Keratinocyte (primary cell): ENCODE data around the gene SOX8. TPM values are rescaled to one million over a fixed set of nuclear protein-coding genes. Genes with fewer than 3 reads are reported as not detected.

Source experiments
- DNase-seq: peaks from one replicate; pipeline ENCODE4 v3.0.0-alpha.2; 2011; ENCODE audit warnings: low read depth, missing footprints, low spot score
- FAIRE-seq: peaks from 2 replicates; lab custom pipeline; 2011; peaks lifted over from hg19 to GRCh38; lab: Jason Lieb, UNC
- H2AFZ ChIP-seq: 2 replicates; pipeline ENCODE4 v1.6.0; 2012; ENCODE audit warnings: low read length, control low read depth, inconsistent platforms; ENCODE audit not compliant: control insufficient read depth
- H3K27ac ChIP-seq: 2 replicates; pipeline ENCODE4 v1.5.1; 2011; ENCODE audit warnings: low read length; ENCODE audit not compliant: control insufficient read depth, insufficient read depth
- H3K27me3 ChIP-seq: 3 replicates; pipeline ENCODE4 v1.6.0; 2011; ENCODE audit warnings: low read length; ENCODE audit not compliant: control insufficient read depth, insufficient read depth; ENCODE audit errors: extremely low read depth
- H3K36me3 ChIP-seq, 2 experiments: 2 replicates in 1 of 2; 3 replicates in 1 of 2; pipeline ENCODE4 v1.5.1; 2011; ENCODE audit warnings: low read length in 2 of 2, mild to moderate bottlenecking in 1 of 2; ENCODE audit not compliant: control insufficient read depth in 2 of 2, insufficient read depth in 2 of 2; ENCODE audit errors: extremely low read depth in 1 of 2
- H3K4me1 ChIP-seq: 3 replicates; pipeline ENCODE4 v1.5.1; 2011; ENCODE audit warnings: low read length; ENCODE audit not compliant: control insufficient read depth, insufficient read depth; ENCODE audit errors: extremely low read depth
- H3K4me2 ChIP-seq: 3 replicates; pipeline ENCODE4 v1.6.0; 2011; ENCODE audit warnings: low read depth, low read length; ENCODE audit not compliant: control insufficient read depth, insufficient read depth; ENCODE audit errors: extremely low read depth
- H3K4me3 ChIP-seq, 3 experiments: fragments of 200-600 bp in 1 of 3; sonication (generic) in 1 of 3; 2 replicates in 2 of 3; 3 replicates in 1 of 3; pipeline ENCODE4 v1.5.1; 2011 to 2016; ENCODE audit warnings: low read length in 3 of 3, mild to moderate bottlenecking in 3 of 3, control low read depth in 2 of 3, inconsistent platforms in 1 of 3, low read depth in 1 of 3, mixed read lengths in 1 of 3, mixed run types in 1 of 3, moderate library complexity in 1 of 3; ENCODE audit not compliant: control insufficient read depth in 2 of 3, insufficient read depth in 2 of 3; ENCODE audit errors: extremely low read depth in 1 of 3
- H3K79me2 ChIP-seq: 2 replicates; pipeline ENCODE4 v1.6.0; 2012; ENCODE audit warnings: low read length; ENCODE audit not compliant: control insufficient read depth, insufficient read depth
- H3K9ac ChIP-seq: 3 replicates; pipeline ENCODE4 v1.6.0; 2011; ENCODE audit warnings: low read length; ENCODE audit not compliant: control insufficient read depth, insufficient read depth; ENCODE audit errors: extremely low read depth
- H3K9me1 ChIP-seq: 3 replicates; pipeline ENCODE4 v1.6.0; 2011; ENCODE audit warnings: low read length; ENCODE audit not compliant: control insufficient read depth, insufficient read depth; ENCODE audit errors: extremely low read depth
- H3K9me3 ChIP-seq: 2 replicates; pipeline ENCODE4 v1.5.1; 2012; ENCODE audit warnings: low read depth, low read length; ENCODE audit not compliant: control insufficient read depth
- H4K20me1 ChIP-seq: 3 replicates; pipeline ENCODE4 v1.6.0; 2011; ENCODE audit warnings: low read length; ENCODE audit not compliant: control insufficient read depth, insufficient read depth; ENCODE audit errors: extremely low read depth
- EZH2 ChIP-seq: IDR thresholded peaks from one replicate; pipeline ENCODE4 v1.6.1; 2012; ENCODE audit warnings: inconsistent platforms, mild to moderate bottlenecking, low read length, moderate library complexity
- dilution Hi-C: fragments of 300-500 bp; cut with MboI; formaldehyde crosslinking; loops from one replicate; pipeline ENCODE4 v1.7.0; 2020; ENCODE audit warnings: low sequenced_read_pairs; ENCODE audit not compliant: extremely low pct_ligation_motif_present
- polyA plus RNA-seq, 5 experiments: library from polyadenylated mRNA; depleted of rRNA in 3 of 5; stranded (reverse) in 3 of 5; stranded (forward) in 1 of 5; unstranded in 1 of 5; fragments of >200 nt; gene quantifications; 1 replicate in 1 of 5; 2 replicates in 3 of 5; 3 replicates in 1 of 5; pipeline versions ENCODE4 v1.2.1 to v1.2.3, GENCODE V29; 2011 to 2012; ENCODE audit warnings: missing spikeins in 2 of 5, low read depth in 1 of 5, low replicate concordance in 1 of 5
- TF ChIP-seq, protein P1 (sequence below), 3 experiments: IDR thresholded peaks in 1 of 3; conservative IDR thresholded peaks in 1 of 3; optimal IDR thresholded peaks in 1 of 3; 2 replicates in 2 of 3; 3 replicates in 1 of 3; pipeline versions ENCODE3 to v1.5.1; 2011; ENCODE audit warnings: low read length in 3 of 3, mild to moderate bottlenecking in 3 of 3, moderate library complexity in 2 of 3, control low read depth in 1 of 3, inconsistent platforms in 1 of 3; ENCODE audit not compliant: insufficient read depth in 2 of 3; ENCODE audit errors: extremely low read depth in 1 of 3

Gene SOX8
- polyA plus RNA-seq, 1 donor (not counting 4 experiments of a cell fraction or from before 2014, with no cell fraction given) = 0.03 TPM

GRCh38 chr16:1002399-1003166 is 21.0 kb downstream of the SOX8 start:
- peaks cover 3% of the 10 kb centered on the region for H3K9me3 ChIP-seq
- peaks cover 55% of the 10 kb centered on the region for H3K27me3 ChIP-seq
- no peaks in the 10 kb centered on the region for H3K36me3 ChIP-seq
- no peak for TF ChIP-seq EZH2
- TF ChIP-seq, protein P1, sequence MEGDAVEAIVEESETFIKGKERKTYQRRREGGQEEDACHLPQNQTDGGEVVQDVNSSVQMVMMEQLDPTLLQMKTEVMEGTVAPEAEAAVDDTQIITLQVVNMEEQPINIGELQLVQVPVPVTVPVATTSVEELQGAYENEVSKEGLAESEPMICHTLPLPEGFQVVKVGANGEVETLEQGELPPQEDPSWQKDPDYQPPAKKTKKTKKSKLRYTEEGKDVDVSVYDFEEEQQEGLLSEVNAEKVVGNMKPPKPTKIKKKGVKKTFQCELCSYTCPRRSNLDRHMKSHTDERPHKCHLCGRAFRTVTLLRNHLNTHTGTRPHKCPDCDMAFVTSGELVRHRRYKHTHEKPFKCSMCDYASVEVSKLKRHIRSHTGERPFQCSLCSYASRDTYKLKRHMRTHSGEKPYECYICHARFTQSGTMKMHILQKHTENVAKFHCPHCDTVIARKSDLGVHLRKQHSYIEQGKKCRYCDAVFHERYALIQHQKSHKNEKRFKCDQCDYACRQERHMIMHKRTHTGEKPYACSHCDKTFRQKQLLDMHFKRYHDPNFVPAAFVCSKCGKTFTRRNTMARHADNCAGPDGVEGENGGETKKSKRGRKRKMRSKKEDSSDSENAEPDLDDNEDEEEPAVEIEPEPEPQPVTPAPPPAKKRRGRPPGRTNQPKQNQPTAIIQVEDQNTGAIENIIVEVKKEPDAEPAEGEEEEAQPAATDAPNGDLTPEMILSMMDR (optimal IDR thresholded peaks at IDR 0.05 in 1 of 3, IDR thresholded peaks at IDR 0.05 in 1 of 3, conservative IDR thresholded peaks at IDR 0.05 in 1 of 3; ENCODE audit: extremely low read depth in 1 of 3, insufficient read depth in 2 of 3, low read length in 3 of 3) = no peak
- H3K79me2 ChIP-seq = no peaks in the 10 kb centered on the region
- H4K20me1 ChIP-seq = no peaks in the 10 kb centered on the region
- no peak overlapping the region for H3K27ac ChIP-seq
- no peaks in the 10 kb centered on the region for H3K4me1 ChIP-seq
- H3K9ac ChIP-seq = no peak overlapping the region
- FAIRE-seq = peak; percentile 53
- no peaks in the 10 kb centered on the region for H3K9me1 ChIP-seq
- DNase-seq = peak; percentile 26
- peak overlapping the region; percentile 41 for H3K4me2 ChIP-seq
- dilution Hi-C loops = no loop called here
- no peak overlapping the region for H3K4me3 ChIP-seq
- H2AFZ ChIP-seq = no peak overlapping the region

DNA sequence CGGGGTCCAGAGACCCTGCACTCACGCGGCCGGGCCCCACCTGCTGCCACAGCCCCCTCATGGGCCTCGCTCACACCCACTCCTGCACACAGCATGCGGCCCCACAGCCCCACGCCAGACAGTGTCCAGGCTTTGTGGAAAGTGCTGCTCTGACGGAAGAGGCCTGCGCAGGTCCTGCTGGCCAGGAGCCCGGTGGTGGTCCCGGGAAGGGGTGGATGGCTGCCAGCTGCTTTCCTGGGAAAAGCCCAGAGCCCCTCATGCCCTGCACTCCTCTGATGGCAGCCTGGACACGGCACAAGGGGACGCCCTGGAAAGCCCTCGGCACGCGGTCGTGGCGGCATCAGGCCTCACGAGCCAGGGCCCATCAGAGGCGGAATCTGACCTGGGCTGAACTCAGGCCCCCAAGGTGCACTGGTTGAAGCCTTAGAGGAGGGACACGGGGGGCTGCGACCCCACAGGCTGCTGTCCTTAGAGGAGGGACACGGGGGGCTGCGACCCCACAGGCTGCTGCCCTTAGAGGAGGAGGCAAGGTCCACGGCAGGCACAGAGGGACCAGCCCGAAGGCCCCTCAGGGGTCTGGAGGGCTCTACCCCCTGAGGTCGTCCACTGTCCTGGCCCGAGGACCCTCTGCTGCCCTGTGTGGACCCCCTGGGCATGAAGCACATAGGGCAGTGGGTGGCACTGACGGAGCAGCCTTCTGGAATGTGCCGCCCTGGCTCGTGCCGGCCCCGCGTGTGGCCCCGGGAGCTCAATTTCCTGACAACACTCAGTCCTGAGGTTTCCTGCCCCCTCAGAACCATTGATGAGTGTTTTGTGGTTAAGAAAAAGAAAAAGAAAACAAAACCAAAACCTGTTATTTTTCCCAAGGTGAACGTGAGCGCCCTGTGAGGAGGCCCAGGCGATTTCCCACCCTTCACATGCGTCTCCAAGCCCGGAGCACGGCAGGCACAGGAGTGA is 22.1 kb downstream of the SOX8 start:
- Histone ChIP-seq H3K27ac (no peak overlapping the region), H3K9me3 (peaks cover 3% of the 10 kb centered on the region), H4K20me1 (no peaks in the 10 kb centered on the region), H3K79me2 (no peaks in the 10 kb centered on the region), H2AFZ (no peak overlapping the region), H3K4me2 (no peak overlapping the region), H3K4me3 (no peak overlapping the region), H3K9me1 (no peaks in the 10 kb centered on the region), H3K9ac (no peak overlapping the region), H3K27me3 (peaks cover 47% of the 10 kb centered on the region), H3K36me3 (no peaks in the 10 kb centered on the region), H3K4me1 (no peaks in the 10 kb centered on the region)
- no peak for FAIRE-seq
- no peak for DNase-seq
- dilution Hi-C loops = no loop called here
- TF ChIP-seq EZH2 = no peak
